OCI-LY7 (cell line): ENCODE measurements around the gene TMEM26. TPM values are rescaled to one million over a fixed set of nuclear protein-coding genes. Genes with fewer than 3 reads are reported as not detected.

ENCODE experiments used
- BruUV-seq: library from RNA; stranded (reverse); fragments of 400-500 nt; replicated peaks from 2 replicates; lab custom pipeline; 2021; lab: Mats Ljungman, UMichigan
- CTCF ChIA-PET: fragments of 300-600 bp; sonication (Branson Sonifier 250); formaldehyde crosslinking; loops from one replicate; lab custom pipeline; 2022; ENCODE audit warnings: antibody characterized with exemption; ENCODE audit not compliant: unreplicated experiment; lab: Charles Lee
- POLR2A ChIA-PET: fragments of 300-600 bp; sonication (Branson Sonifier 250); formaldehyde crosslinking; loops from one replicate; lab custom pipeline; 2022; ENCODE audit warnings: antibody characterized with exemption; lab: Charles Lee
- DNase-seq: peaks from one replicate; pipeline ENCODE4 v3.0.0-alpha.2; 2015; ENCODE audit warnings: low spot score
- H2AFZ ChIP-seq: fragments of 200-600 bp; sonication (generic), shearing (Covaris generic); 2 replicates; pipeline ENCODE4 v1.6.1; 2014; ENCODE audit warnings: mild to moderate bottlenecking, antibody characterized with exemption, low read length, moderate library complexity
- H3K27ac ChIP-seq: fragments of 200-600 bp; sonication (generic); 2 replicates; pipeline ENCODE4 v1.5.1; 2014; ENCODE audit warnings: mixed run types, low read depth, mild to moderate bottlenecking, moderate library complexity, low read length, inconsistent platforms; ENCODE audit not compliant: poor library complexity, severe bottlenecking
- H3K36me3 ChIP-seq: fragments of 200-600 bp; sonication (generic); 2 replicates; pipeline ENCODE4 v1.6.1; 2014; ENCODE audit warnings: mild to moderate bottlenecking, antibody characterized with exemption, low read length, moderate library complexity, mixed read lengths; ENCODE audit not compliant: insufficient read depth
- H3K4me1 ChIP-seq: fragments of 200-600 bp; sonication (generic); 2 replicates; pipeline ENCODE4 v1.5.1; 2014; ENCODE audit warnings: mild to moderate bottlenecking, low read length; ENCODE audit not compliant: insufficient read depth, poor library complexity, severe bottlenecking
- H3K4me2 ChIP-seq: fragments of 200-600 bp; sonication (generic); 2 replicates; pipeline ENCODE4 v1.6.1; 2014; ENCODE audit warnings: mild to moderate bottlenecking, low read length
- H3K4me3 ChIP-seq: fragments of 200-600 bp; sonication (generic); 2 replicates; pipeline ENCODE4 v1.5.1; 2014; ENCODE audit warnings: mild to moderate bottlenecking, low read depth, low read length; ENCODE audit not compliant: poor library complexity, severe bottlenecking
- H3K79me2 ChIP-seq: fragments of 200-600 bp; sonication (generic); 2 replicates; pipeline ENCODE4 v1.6.1; 2016; ENCODE audit warnings: low read depth, mild to moderate bottlenecking, low read length, moderate library complexity, mixed read lengths; ENCODE audit not compliant: insufficient read depth
- H3K9me2 ChIP-seq: fragments of 200-600 bp; sonication (generic); 2 replicates; pipeline ENCODE4 v1.6.1; 2016; ENCODE audit warnings: mild to moderate bottlenecking, low read length, mixed read lengths; ENCODE audit not compliant: insufficient read depth
- H3K9me3 ChIP-seq: fragments of 200-600 bp; sonication (generic); 2 replicates; pipeline ENCODE4 v1.6.1; 2014; ENCODE audit warnings: mild to moderate bottlenecking, mixed run types, low read length, mixed read lengths
- H4K20me1 ChIP-seq: fragments of 200-600 bp; sonication (generic); 2 replicates; pipeline ENCODE4 v1.6.1; 2014; ENCODE audit warnings: mild to moderate bottlenecking, antibody characterized with exemption, low read length, moderate library complexity, mixed read lengths; ENCODE audit not compliant: insufficient read depth
- EZH2phosphoT487 ChIP-seq: fragments of 200-600 bp; sonication (generic); IDR thresholded peaks from 2 replicates; pipeline ENCODE4 v1.6.1; 2018; ENCODE audit warnings: low read depth, borderline replicate concordance, mild to moderate bottlenecking, mixed run types, antibody characterized with exemption, low read length, moderate library complexity, mixed read lengths
- intact Hi-C: fragments of 100-400 bp; cut with micrococcal nuclease; formaldehyde crosslinking; loops from one replicate; pipeline ENCODE4 v1.10.0; 2022; ENCODE audit not compliant: unreplicated experiment
- total RNA-seq, 2 experiments: library from RNA; depleted of rRNA in 1 of 2; stranded (reverse); fragments of >200 nt in 1 of 2; shearing (Covaris generic) in 1 of 2; gene quantifications; 2 replicates each; pipeline ENCODE4 v1.2.3, GENCODE V29; 2014 to 2022
- TF ChIP-seq, protein P1 (sequence below): fragments of 200-600 bp; sonication (generic); conservative IDR thresholded peaks from 2 replicates; pipeline ENCODE4 v1.5.1; 2014; ENCODE audit warnings: mild to moderate bottlenecking, antibody characterized with exemption, low read length, moderate library complexity, mixed read lengths

TMEM26 gene
- total RNA-seq, 2 experiments from 2014 or later: 0.06 TPM; not detected in 1

DNA sequence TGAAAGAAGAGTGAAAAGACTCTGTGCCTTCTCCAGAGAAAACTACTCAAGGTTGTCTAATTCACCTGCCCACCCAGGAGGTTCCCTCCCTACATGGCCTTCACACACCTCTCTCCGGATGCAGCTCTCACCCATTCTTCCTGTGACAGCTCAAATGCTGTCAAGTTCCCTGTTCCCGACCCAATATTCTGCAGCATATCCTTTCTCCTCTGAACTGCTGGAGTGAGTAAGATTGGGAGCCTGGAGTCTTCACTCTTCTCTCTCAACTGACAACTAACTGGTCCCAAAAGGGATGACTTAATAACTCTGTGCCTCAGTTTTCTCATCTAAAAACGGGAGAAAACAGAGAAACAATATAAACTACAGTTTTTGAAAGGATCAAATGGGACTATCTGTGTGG, 5.1 kb downstream of the TMEM26 start:
- H4K20me1 ChIP-seq: no peaks in the 10 kb centered on the region
- H3K4me1 ChIP-seq: no peaks in the 10 kb centered on the region
- no peaks in the 10 kb centered on the region for H3K9me2 ChIP-seq
- DNase-seq: no peak
- CTCF ChIA-PET: no interaction called here
- intact Hi-C loops: no loop called here
- no peaks in the 10 kb centered on the region for H3K9me3 ChIP-seq
- H3K27ac ChIP-seq: no peak overlapping the region
- H3K4me3 ChIP-seq: no peak overlapping the region
- no peak for TF ChIP-seq EZH2phosphoT487
- TF ChIP-seq, protein P1, sequence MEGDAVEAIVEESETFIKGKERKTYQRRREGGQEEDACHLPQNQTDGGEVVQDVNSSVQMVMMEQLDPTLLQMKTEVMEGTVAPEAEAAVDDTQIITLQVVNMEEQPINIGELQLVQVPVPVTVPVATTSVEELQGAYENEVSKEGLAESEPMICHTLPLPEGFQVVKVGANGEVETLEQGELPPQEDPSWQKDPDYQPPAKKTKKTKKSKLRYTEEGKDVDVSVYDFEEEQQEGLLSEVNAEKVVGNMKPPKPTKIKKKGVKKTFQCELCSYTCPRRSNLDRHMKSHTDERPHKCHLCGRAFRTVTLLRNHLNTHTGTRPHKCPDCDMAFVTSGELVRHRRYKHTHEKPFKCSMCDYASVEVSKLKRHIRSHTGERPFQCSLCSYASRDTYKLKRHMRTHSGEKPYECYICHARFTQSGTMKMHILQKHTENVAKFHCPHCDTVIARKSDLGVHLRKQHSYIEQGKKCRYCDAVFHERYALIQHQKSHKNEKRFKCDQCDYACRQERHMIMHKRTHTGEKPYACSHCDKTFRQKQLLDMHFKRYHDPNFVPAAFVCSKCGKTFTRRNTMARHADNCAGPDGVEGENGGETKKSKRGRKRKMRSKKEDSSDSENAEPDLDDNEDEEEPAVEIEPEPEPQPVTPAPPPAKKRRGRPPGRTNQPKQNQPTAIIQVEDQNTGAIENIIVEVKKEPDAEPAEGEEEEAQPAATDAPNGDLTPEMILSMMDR: no peak
- H2AFZ ChIP-seq: no peak overlapping the region
- H3K36me3 ChIP-seq: no peaks in the 10 kb centered on the region
- POLR2A ChIA-PET: interaction anchor here (1.3 kb wide), 1 partner anchor 14 kb away, joined by 3 read pairs; no protein-coding TSS in a partner anchor
- BruUV-seq: no TSS peak
- H3K79me2 ChIP-seq: no peaks in the 10 kb centered on the region
- no peak overlapping the region for H3K4me2 ChIP-seq

DNA sequence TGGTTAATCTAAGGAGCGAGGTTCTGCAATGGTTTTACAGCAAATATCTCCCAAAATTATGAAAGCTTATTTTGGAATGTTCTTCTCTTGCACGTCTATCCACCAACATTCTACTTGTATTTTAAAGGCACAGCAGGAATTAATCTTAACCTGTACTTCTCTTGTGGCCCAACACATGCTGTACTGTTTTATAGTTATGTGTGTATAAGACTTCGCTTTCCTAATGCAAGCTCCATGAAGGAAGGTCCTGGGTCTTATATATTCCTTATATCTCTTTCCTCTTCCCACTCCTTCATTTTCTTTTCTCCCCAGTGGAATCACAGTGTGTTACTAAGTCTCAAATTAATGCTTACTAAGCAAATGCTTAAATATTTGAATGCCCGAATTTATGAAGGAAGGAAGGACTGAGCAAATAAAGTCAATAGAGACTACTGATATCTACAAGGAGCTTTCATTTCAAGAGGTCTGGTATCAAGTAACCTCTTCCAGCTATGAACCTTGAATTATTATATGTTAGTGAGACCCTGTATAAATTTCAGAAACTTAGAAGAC, 14.0 kb downstream of the TMEM26 start:
- Histone ChIP-seq H3K27ac (no peak overlapping the region), H3K4me1 (no peaks in the 10 kb centered on the region), H3K9me3 (no peaks in the 10 kb centered on the region), H2AFZ (no peak overlapping the region), H3K4me2 (no peak overlapping the region), H3K4me3 (no peak overlapping the region), H3K9me2 (no peaks in the 10 kb centered on the region), H3K36me3 (no peaks in the 10 kb centered on the region), H3K79me2 (no peaks in the 10 kb centered on the region), H4K20me1 (no peaks in the 10 kb centered on the region)
- ChIA-PET CTCF (no interaction called here), POLR2A (interaction anchor here (1.0 kb wide), 1 partner anchor 10 kb away, joined by 4 read pairs; no protein-coding TSS in a partner anchor)
- intact Hi-C loops: no loop called here
- BruUV-seq: no TSS peak
- TF ChIP-seq EZH2phosphoT487: no peak
- TF ChIP-seq, protein P1: no peak
- DNase-seq: no peak
